Measurements from ENCODE around the gene HMCN2.

The HMCN2 gene

DNA sequence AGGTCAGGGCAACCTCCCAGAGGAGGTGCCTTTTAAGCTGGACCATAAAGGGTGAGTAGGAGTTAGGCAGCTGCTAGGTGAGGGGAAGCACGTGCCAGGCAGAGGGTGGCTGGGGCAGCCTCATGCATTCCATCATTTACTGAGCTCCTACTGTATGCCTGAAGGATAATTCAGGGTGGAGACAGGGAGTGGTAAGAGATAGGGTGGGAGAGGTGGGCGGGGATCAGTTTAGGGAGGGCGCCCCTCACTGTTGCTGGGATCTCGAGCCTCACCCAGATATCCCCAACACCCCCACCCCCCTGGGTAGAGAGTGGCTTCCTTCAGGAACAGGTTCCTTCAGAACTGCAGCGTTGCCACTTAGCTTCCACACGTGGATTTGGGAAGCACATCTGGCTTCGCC lies 104.7 kb downstream of the HMCN2 start:
- DNase-seq, result no peak

DNA sequence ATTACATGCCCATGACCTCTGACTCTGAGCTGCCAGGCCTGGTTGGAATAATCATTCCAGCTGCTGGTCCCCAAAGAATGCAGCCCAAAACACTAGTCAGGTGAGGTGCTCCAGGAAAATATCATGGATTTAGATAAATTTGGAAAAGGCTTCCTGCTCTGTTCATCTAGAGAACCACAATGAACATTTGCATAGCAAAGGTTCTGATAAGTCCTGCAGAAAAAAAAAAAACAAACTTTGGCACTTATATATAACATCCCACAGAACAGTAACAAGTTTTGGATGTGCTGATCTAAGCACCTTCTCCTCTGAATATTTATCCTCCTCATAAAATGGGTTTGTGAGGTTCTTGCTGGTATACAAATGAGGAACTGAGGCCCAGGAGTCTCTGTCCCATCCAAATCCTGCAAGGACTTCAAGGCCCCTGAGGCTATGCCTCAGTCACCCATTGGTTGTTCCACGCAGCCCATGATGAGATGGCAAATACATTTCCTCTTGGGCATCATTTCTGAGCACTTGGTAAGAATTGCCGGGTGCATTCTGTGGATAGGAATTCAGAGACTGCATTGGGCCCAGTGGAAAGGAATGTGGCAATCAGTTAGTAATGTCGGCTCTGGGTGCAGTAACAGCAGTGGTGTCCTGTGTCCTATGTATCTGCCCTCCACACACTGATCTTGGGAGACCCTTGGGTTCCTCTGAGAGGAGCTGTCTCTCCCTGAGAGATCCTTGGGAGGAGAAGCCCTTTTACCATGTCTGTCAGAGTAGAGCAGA lies 105.8 kb downstream of the HMCN2 start:
- no peak for DNase-seq

DNA sequence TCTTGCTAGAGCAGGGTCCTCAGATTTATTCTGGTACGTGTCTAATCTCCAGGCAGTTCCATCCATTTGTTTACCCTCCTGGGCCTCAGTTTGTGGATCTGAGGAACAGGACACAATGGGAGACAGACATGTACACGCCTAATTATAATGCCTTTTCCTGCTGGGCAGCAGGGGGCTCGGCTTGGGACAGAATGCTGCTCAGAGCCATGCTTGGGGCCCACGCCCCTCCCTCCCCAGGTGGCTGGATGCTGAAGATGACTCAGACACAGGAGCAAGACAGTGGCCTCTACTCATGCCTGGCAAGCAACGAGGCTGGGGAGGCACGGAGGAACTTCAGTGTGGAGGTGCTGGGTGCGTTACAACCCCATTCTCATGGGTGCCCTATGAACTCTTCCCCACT lies 106.5 kb downstream of the HMCN2 start:
- no peak for DNase-seq

DNA sequence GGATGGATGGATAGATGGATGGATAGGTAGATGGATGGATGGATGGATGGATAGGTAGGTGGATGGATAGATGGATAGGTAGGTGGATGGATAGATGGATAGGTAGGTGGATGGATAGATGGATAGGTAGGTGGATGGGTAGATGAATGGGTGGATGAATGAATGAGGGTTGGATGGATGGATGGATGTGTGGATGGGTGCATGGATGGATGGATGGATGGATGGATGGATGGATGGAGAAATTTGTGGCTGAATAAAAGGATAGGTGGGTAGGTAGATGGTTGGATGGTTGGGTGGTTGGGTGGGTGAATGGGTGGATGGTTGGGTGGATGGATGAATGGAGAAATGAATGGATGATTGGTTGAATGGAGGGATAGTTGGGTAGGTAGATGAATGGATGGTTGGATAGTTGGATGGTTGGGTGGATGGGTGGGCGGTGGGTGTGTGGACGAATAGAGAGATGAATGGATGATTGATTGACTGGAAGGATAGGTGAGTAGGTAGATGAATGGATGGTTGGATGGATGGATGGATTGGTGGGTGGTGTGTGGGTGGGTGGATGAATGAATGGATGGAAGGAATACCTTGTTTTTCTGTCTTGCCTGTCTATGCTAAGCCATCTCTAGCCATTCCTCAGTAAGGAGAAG lies 108.2 kb downstream of the HMCN2 start:
- DNase-seq, result no peak

DNA sequence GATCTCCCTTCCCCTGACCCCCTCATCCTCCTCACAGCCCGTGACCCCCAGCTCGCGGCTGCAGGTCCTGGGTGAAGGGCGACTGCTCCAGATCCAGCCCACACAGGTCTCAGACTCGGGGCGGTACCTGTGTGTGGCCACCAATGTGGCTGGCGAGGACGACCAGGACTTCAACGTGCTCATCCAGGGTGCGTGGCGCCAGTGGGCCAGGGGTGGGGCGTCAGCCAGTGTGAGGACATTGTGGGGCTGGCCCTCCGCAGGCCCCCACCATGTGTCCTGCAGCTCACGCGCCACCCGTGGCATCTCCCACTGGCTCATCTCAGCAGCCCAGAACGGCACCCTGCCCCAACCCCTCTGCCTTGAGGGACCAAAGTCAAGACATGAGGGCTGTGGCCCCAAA lies 112.1 kb downstream of the HMCN2 start:
- no peak for DNase-seq

DNA sequence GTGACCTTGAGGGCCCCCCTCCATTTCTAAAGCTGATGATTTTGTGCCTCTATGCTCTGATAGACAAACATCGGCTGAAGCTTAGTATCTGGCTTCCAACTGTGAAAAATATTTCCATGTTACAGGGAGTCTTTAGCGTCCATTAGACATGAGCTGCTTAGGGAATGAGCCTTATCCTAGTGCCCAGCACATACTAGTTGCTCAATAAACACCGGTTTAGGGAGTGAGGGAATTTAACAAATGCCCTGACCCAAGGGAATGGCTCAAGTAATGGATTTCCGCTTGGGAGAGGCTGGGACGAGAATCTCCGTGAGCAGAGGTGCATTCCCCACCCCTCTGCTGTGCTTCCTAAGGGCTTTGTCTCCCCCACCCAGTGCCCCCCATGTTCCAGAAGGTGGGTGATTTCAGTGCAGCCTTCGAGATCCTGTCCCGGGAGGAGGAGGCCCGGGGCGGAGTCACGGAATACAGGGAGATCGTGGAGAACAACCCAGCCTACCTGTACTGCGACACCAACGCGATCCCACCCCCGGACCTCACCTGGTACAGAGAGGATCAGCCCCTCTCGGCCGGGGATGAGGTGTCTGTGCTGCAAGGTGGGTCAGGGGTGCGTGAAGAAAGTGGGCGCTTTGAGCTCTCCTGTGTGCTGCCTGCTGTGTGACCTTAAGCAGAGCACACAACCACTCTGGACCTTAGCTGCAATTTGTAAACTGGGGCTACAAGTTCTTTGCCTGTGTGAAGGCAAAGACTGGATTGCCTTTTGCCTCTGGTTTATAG lies 113.5 kb downstream of the HMCN2 start:
- DNase-seq, result no peak

DNA sequence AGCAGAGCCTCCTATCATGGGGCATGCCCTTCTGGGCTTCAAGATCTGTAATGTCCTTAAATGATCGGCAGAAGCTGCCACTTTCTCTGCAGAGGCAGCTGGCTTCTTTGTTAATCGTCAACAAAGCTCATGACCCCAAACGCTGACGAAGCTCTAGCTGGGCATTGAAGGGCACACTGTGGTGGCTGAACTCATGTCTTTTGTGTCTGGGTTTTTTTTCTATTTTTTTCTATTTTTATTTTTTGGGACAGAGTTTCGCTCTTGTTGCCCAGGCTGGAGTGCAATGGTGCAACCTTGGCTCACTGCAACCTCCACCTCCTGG lies 114.0 kb downstream of the HMCN2 start:
- DNase-seq, result no peak

DNA sequence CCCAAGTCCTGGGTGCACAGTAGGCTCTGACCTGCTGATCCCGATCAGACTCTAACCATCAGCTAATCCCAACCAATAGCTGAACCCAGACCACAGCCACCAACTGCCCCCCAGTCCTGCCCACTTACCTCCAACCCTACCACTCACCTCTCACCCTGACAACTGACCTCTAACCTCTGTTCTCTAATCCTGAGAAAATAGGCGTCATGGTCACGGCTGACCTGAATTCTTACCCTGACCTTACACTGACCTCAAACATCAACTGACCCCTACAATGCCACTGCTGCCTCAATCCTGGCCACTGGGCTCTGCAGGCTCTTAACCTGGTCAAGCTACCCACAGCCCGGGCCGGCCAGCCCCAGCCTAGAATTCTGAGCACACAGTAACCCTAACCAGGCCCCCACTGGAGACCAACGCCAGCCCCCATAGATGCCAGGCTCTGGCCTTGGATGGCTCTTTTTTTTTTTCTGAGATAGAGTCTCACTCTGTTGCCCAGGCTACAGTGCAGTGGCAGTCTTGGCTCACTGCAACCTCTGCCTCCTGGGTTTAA lies 115.4 kb downstream of the HMCN2 start:
- DNase-seq, result no peak

DNA sequence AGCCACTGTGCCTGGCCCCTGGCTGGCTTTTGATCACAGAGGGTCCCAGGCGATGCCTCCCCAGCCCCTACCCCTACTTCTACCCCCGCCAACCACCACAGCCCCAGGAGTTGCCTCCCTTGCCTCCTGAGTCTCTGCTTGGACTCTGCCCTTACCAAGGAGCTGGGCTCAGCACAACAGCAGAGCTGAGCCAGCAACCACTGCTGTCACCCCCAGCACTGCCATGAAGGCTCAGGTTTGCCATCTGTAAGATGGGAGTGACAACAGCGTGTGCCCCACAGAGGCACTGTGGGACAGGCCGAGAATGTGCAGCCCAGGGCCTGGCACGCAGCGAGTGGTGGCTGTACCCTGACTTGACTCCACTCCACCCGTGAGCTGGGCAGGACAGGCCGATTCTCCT lies 116.1 kb downstream of the HMCN2 start:
- no peak for DNase-seq

DNA sequence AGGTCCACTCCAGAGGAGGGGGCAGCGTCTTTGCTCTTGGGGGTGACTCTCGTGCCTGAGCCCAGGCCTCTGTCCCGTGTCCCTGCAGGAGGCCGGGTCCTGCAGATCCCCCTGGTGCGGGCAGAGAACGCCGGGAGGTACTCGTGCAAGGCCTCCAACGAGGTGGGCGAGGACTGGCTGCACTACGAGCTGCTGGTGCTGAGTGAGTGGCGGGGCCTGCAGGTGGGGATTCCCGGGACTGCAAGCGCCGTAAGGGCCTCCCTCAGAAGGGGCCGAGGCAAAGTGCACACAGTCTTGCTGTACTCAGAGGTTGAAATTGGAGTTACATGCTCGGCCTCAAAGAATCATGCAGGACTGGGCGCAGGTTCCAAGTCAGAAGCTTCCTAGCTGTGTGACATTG lies 116.5 kb downstream of the HMCN2 start:
- DNase-seq, result no peak

DNA sequence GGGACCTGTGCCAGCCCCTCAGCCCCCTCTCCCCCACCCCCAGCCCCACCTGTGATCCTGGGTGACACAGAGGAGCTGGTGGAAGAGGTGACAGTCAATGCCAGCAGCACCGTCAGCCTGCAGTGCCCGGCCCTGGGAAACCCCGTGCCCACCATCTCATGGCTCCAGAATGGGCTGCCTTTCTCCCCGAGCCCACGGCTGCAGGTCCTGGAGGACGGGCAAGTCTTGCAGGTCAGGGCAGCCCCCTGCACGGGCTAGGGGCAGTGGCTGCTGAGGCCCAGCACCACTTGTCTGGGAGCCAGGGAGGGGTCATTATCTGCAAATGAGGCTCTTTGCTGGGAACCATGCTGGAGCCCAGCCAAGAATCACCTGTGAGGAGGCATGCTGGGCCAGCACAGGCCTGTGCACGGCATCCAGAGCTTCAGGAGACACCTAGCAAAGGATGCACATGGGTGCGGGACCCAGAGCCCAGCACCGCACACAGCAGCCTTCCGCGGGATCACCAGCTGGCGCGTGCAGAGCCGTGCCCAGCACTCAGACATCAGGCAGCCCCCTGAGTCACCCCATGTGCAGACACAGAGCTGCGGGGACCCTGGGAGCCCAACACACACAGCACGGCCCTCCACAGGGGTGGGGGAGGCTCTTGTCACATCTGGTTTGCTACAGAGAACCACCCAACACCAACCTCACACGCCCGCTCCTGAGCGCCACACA lies 117.2 kb downstream of the HMCN2 start:
- no peak for DNase-seq

DNA sequence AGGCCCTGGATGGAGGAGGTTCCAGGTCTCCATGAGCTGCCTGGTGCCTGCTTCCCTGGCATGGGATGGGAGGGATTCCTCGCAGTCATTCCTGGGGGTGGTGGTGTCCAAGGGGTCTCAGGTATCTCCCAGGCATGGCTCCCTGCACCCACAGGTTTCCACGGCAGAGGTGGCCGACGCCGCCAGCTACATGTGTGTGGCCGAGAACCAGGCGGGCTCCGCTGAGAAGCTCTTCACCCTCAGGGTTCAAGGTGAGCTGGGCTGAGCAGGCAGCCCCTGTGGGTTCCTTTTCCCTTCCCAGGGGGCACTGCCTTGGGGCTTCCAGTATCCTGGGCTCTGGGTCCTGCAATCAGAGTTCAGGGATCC lies 117.8 kb downstream of the HMCN2 start:
- no peak for DNase-seq

DNA sequence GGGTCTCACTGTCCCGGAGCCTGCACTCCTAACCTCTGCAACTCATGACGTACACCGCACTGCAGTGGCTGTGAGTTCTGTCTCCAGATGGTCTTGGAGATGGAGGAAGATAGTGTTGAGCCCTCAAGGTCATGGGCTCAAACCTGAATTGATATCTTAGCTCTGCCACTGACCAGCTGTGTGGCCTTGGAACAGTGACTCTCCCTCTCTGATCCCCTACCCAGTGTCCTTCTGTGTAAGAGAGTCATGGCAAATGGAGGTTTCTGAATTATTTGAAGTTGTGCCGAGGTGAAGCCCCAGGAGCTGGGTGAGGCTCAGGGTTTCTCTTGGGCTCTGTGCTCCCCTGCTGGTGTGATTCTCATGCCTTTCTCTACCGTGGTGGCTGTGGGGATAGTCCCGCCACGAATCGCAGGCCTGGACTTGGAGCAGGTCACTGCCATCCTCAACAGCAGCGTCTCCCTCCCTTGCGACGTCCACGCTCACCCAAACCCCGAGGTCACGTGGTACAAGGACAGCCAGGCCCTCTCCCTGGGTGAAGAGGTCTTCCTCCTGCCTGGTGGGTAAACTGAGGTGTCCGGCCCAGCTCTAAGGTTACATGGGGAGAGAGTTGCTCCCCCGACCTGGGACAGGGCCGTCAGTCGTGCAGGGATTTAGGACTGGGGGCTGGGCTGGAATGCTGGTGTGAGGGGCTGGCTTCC lies 118.6 kb downstream of the HMCN2 start:
- DNase-seq, result no peak

DNA sequence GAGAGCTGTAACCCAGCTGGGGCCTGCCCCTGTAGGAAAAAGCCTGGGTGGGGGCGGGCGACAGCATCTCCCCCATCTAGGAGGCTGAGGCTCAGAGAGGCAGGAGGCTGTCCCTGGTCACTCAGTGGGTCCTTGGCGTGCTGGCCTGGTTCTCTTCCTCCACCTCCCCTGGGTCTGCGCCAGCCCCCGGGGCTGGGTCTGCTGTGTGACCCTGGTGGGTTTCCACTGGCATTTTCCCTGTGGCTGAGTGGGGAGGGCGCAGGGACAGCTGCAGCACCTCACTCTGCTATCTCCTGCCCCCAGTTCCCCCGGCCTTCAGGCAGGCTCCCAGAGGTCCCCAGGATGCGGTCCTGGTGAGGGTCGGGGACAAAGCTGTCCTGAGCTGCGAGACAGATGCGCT lies 119.7 kb downstream of the HMCN2 start:
- no peak for DNase-seq

DNA sequence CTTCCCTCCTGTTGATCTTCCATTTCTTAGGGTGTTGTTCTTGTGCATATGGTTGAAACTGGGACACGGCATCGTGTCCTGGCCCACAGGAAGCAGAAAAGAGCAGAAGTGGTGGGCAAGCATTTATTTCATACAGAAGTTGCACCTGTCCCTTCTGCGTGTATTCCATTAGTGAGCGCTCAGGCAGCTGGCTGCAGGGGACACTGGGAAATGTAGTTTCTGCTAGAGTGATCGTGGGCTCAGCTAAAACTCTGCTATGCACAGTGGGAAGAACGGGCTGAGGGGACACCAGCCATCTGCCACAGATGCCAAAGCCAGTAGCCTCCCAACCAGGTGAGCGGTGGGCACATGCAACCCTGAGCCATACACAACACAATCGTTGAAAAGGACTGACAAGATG lies 121.8 kb downstream of the HMCN2 start:
- DNase-seq, result no peak

DNA sequence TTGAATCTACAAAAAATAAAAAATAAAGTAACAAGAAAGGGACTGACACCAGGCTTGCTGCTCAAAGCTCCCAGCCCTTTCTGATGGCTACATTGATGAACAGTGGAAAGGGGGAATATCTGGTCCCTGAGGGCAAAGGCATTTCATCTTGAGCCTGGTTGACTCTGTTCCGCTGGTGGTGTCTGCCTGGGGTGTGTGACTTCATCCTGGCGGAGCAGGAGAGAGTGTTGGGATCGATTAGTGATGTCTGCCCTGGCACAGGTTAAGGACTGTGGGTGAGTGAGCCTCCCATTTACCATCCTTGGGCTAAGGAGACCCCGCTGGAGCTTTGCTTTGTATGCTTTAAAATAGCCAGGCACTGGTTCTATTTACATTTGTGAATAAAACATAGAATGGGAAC lies 122.3 kb downstream of the HMCN2 start:
- DNase-seq, result no peak

DNA sequence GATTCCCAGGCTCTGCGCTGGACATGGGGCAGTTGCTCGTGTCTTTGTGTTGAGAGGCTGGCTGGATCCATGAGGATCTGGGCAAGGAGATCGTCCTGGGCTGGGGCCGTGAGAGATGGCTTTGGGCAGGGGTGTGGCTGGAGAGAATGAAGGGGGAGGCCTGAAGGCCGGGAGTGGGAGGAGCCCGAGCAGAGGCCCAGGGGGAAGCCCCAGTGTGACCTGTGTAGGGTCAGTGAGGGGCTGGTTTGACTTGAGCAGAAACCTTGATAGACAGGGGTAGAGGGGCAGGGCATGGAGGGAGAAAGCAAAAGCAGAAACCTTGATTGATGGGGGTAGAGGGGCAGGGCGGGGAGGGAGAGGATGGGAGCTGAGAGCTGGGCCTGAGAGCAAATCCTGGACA lies 124.8 kb downstream of the HMCN2 start:
- DNase-seq, result no peak

DNA sequence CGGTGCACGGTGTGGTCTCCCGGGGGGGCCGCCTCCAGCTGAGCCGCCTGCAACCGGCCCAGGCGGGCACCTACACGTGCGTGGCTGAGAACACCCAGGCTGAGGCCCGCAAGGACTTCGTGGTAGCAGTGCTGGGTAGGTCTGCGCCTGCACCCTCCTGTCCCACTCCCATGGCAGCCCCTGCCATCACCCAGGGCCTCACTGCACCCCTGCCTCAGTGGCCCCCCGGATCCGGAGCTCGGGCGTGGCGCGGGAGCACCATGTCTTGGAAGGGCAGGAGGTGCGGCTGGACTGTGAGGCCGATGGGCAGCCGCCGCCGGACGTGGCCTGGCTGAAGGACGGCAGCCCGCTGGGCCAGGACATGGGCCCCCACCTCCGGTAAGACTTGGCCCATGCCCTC lies 125.4 kb downstream of the HMCN2 start:
- DNase-seq, result no peak

DNA sequence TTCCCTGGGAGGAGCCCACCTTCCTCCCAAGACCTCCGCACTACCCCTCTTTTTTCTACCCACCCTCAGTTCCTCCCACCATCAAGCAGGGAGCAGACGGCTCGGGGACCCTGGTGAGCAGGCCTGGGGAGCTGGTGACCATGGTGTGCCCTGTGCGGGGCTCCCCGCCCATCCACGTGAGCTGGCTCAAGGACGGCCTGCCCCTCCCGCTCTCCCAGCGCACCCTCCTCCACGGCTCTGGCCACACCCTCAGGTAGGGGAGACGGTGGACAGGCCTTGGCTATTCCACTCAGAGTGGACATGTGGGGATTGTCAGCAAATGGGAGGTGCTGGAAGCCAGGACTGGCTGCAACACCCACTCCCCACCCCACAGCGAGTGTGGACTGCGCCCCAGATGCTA lies 126.3 kb downstream of the HMCN2 start:
- DNase-seq, result no peak

DNA sequence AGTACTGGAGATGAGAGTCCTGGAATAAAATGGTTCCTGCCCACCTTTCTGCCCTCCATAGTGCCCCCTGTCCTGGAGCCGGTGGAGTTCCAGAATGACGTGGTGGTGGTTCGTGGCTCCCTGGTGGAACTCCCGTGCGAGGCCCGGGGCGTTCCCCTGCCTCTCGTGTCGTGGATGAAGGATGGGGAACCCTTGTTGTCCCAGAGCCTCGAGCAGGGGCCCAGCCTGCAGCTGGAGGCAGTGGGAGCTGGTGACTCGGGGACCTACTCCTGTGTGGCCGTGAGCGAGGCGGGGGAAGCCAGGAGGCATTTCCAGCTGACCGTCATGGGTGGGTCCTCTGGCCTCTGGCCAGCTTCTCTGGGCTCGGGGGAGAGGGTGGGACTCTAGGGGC lies 128.1 kb downstream of the HMCN2 start:
- no peak for DNase-seq

DNA sequence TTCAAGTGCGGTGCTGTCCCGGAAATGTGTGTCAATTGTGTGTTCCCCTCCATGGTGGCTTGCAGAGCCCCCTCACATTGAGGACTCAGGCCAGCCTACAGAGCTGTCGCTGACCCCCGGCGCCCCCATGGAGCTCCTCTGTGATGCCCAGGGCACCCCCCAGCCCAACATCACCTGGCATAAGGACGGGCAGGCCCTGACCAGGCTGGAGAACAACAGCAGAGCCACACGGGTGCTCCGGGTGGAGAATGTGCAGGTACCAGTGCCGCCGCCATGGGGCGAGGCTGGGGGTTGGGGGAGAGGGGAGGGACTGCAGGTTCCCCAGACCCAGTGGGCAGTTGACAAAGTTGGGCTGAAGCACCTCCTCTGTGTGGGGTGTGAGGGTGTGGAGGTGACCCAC lies 128.8 kb downstream of the HMCN2 start:
- no peak for DNase-seq

DNA sequence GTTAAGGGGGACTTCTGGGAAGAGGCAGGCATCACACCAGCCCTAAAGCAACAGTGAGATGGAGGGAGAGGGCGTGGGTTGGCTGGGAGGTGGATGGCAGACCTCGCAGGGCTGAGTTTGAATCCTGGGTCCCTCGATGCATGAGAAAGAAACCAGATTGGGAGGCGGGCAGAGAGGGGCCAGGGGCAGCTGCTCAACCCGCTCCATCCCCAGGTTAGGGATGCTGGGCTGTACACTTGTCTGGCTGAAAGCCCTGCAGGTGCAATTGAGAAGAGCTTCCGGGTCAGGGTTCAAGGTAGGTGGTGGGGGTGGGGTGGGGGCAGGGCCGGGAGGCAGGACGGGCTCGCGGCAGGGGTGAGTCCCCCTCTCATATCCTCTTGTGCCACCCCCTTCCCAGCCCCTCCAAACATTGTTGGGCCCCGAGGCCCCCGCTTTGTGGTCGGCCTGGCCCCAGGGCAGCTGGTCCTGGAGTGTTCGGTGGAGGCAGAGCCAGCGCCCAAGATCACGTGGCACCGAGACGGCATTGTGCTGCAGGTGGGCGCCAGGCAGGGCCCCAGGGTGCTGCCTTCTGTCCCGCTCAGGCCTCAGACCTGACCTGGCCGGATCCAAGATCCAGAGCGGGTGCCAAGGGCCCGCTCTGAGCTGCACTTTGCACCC lies 129.4 kb downstream of the HMCN2 start:
- DNase-seq, result no peak
